Measurements from ENCODE around the gene ZNF76. TPM values are rescaled to one million over a fixed set of nuclear protein-coding genes. Genes with fewer than 3 reads are reported as not detected.

ZNF76 gene
- total and polyA plus RNA-seq, 2 of the 13 experiments (the other 11 are each of a cell fraction or from before 2014, with no cell fraction given), result 13.2 to 26.4 TPM

GRCh38 chr6:35296931-35297600 is 37.5 kb downstream of the ZNF76 start:
- DNase-seq (ENCODE audit: low spot score), result no peak
- ChIA-PET CTCF (ENCODE audit: low intra/inter-chr PET ratio, low total read pairs) (interaction anchor here (0.9 to 2.8 kb wide), 7 partner anchors 30 to 230 kb away, joined by 4 to 35 read pairs (median 6); partner anchors contain the start of gene RPL10A), POLR2A (interaction anchor here (0.7 to 1.8 kb wide), 3 partner anchors 31 to 155 kb away, joined by 3 to 5 read pairs (median 4); partner anchors contain the start of gene FANCE)
- BruUV-seq (replicated peaks), result no TSS peak
- intact Hi-C loops (cut with micrococcal nuclease; ENCODE audit: unreplicated experiment), result loop anchor here (1.0 to 10.0 kb wide), 8 partner anchors 21 to 438 kb away; partner anchors contain the start of genes ARMC12, PPARD and RPL10A
- peaks cover 20% of the 10 kb centered on the region for H3K4me1 ChIP-seq (ENCODE audit: insufficient read depth, low read length)
- no peak for FAIRE-seq
- no peaks in the 10 kb centered on the region for H3K27me3 ChIP-seq (ENCODE audit: control insufficient read depth in 1 of 2, insufficient read depth in 2 of 2, low read length in 2 of 2)
- ATAC-seq, result peak; percentile 4
- 70% methylated on average over 6 of the region's 6 CpGs for WGBS (ENCODE audit: low lambda C conversion rate)
- no peaks in the 10 kb centered on the region for H3K79me2 ChIP-seq (ENCODE audit: insufficient read depth, low read length)
- peak overlapping the region; percentile 64; the same call in 1 of the 2 replicates for H3K9ac ChIP-seq (ENCODE audit: insufficient read depth, low read depth, low read length)
- in situ Hi-C loops (cut with HindIII; ENCODE audit: extremely low pct_ligation_motif_present, low pct_unique_long_range_greater_than_20kb), result loop anchor here (5.0 kb wide), 2 partner anchors 35 to 170 kb away; partner anchors contain the start of gene RPL10A
- H3K4me2 ChIP-seq (ENCODE audit: low read depth, low read length), result peak overlapping the region; percentile 82
- H3K4me3 ChIP-seq (replicated peaks in 1 of 3; ENCODE audit: insufficient read depth in 1 of 3, low read depth in 2 of 3, low read length in 3 of 3), result peak overlapping the region in 1 of 3 experiments; percentile 81; a peak in 2 of 6 replicates
- H3K27ac ChIP-seq (ENCODE audit: extremely low read length, insufficient read depth, low read length), result no peak overlapping the region
- no peaks in the 10 kb centered on the region for H3K9me3 ChIP-seq (ENCODE audit: low read length)
- peaks cover 3 to 4% of the 10 kb centered on the region in 2 experiments; a peak in 2 of 5 replicates for H3K36me3 ChIP-seq (replicated peaks in 1 of 2; ENCODE audit: control insufficient read depth in 1 of 2, insufficient read depth in 2 of 2, low read length in 2 of 2)
- H4K20me1 ChIP-seq (ENCODE audit: insufficient read depth, low read length), result no peaks in the 10 kb centered on the region
- H2AFZ ChIP-seq (ENCODE audit: low read length), result no peak overlapping the region
- no peak for TF ChIP-seq HOMEZ (CRISPR knock-in tag; IDR thresholded peaks at IDR 0.05; ENCODE audit: low read depth)
- no peak for TF ChIP-seq ZMYM2 (CRISPR knock-in tag; IDR thresholded peaks at IDR 0.05)
- TF ChIP-seq HNRNPL (IDR thresholded peaks at IDR 0.05; ENCODE audit: low read depth, low read length), result no peak
- TF ChIP-seq PBX2 (CRISPR knock-in tag; IDR thresholded peaks at IDR 0.05), result no peak
- TF ChIP-seq THYN1 (CRISPR knock-in tag; IDR thresholded peaks at IDR 0.05; ENCODE audit: borderline replicate concordance, low read depth), result 0 out of 2 replicates have a peak, but pooled peaks have one; percentile 24
- TF ChIP-seq ZNF670 (CRISPR knock-in tag; IDR thresholded peaks at IDR 0.05; ENCODE audit: borderline replicate concordance), result 0 out of 2 replicates have a peak, but pooled peaks have one; percentile 1
- no peak for TF ChIP-seq PAXIP1 (CRISPR knock-in tag; conservative IDR thresholded peaks at IDR 0.05)
- no peak for TF ChIP-seq DRAP1 (CRISPR knock-in tag; IDR thresholded peaks at IDR 0.05)
- TF ChIP-seq ZNF878 (CRISPR knock-in tag; IDR thresholded peaks at IDR 0.05), result no peak
- 0 out of 2 replicates have a peak, but pooled peaks have one; percentile 4 for TF ChIP-seq TRAFD1 (CRISPR knock-in tag; IDR thresholded peaks at IDR 0.05; ENCODE audit: borderline replicate concordance)
- no peak for TF ChIP-seq MAZ (IDR thresholded peaks at IDR 0.05; ENCODE audit: borderline replicate concordance, low read depth, low read length)
- TF ChIP-seq MAZ (CRISPR knock-in tag; IDR thresholded peaks at IDR 0.05; ENCODE audit: low read depth), result no peak
- TF ChIP-seq ZNF143 (CRISPR knock-in tag; IDR thresholded peaks at IDR 0.05), result no peak
- TF ChIP-seq ZFP36 (IDR thresholded peaks at IDR 0.05; ENCODE audit: borderline replicate concordance, low read depth, low read length, partially characterized antibody), result no peak
